ENCODE results near the gene PRND. TPM values are rescaled to one million over a fixed set of nuclear protein-coding genes. Genes with fewer than 3 reads are reported as not detected.

The PRND gene
- total and polyA plus RNA-seq, 2 of the 4 experiments (the other 2 are of a cell fraction): not detected

- H2AFZ ChIP-seq (replicated peaks; ENCODE audit: low read length, poor library complexity): no peak overlapping the region
- H3K36me3 ChIP-seq (ENCODE audit: control insufficient read depth, insufficient read depth, low read length): no peaks in the 10 kb centered on the region
- no peaks in the 10 kb centered on the region for H4K20me1 ChIP-seq (ENCODE audit: insufficient read depth, low read length)
- H4K91ac ChIP-seq (ENCODE audit: insufficient read depth, low read depth, low read length): no peak overlapping the region
- no peaks in the 10 kb centered on the region for H3K79me1 ChIP-seq (ENCODE audit: low read depth in 1 of 2, low read length in 2 of 2)
- no peak overlapping the region for H3K56ac ChIP-seq (ENCODE audit: extremely low read depth, insufficient read depth, low read length)
- 0 out of 2 replicates have a peak, but pooled peaks cover 4% of the 10 kb centered on the region for H3K9me1 ChIP-seq (ENCODE audit: insufficient read depth, low read length)
- no peak overlapping the region for H4K5ac ChIP-seq (ENCODE audit: low read depth, low read length)
- H3K9me3 ChIP-seq (ENCODE audit: control insufficient read depth, insufficient read depth, low read length): peaks cover 10% of the 10 kb centered on the region
- H2BK15ac ChIP-seq (ENCODE audit: low read depth, low read length): no peak overlapping the region
- H3K18ac ChIP-seq (ENCODE audit: low read depth, low read length): no peak overlapping the region
- no peak overlapping the region for H3K4me3 ChIP-seq (ENCODE audit: insufficient read depth, low read depth, low read length)
- H3K14ac ChIP-seq (replicated peaks; ENCODE audit: low read depth, low read length): no peak overlapping the region
- BruUV-seq (replicated peaks): no TSS peak
- ChIA-PET POLR2A (ENCODE audit: unreplicated experiment) (no interaction called here), CTCF (no interaction called here)
- DNase-seq (no peak), ATAC-seq (ENCODE audit: low read depth) (no peak)
- H3K4me2 ChIP-seq (ENCODE audit: low read depth, low read length): no peak overlapping the region
- H3K4ac ChIP-seq (ENCODE audit: low read depth, low read length): no peak overlapping the region
- intact Hi-C loops (cut with micrococcal nuclease): no loop called here
- 89% methylated on average over 12 of the region's 21 CpGs; no CpG with 5 or more reads in 1 of the 2 experiments for WGBS, 2 experiments (ENCODE audit: extremely low coverage in 2 of 2, insufficient read length in 1 of 2)
- H3K27me3 ChIP-seq (ENCODE audit: control insufficient read depth, insufficient read depth, low read length): no peaks in the 10 kb centered on the region
- no peak overlapping the region for H2BK5ac ChIP-seq (ENCODE audit: low read depth, low read length, poor library complexity, severe bottlenecking)
- no peak overlapping the region for H2AK5ac ChIP-seq (ENCODE audit: low read depth, low read length)
- no peak overlapping the region for H3K9ac ChIP-seq (ENCODE audit: low read depth, low read length)
- H2BK120ac ChIP-seq (ENCODE audit: low read depth, low read length): no peak overlapping the region
- H2BK20ac ChIP-seq (ENCODE audit: low read depth, low read length): no peak overlapping the region
- no peak overlapping the region for H4K8ac ChIP-seq (ENCODE audit: low read depth in 2 of 2, low read length in 2 of 2)
- in situ Hi-C loops (cut with MboI; ENCODE audit: low sequenced_read_pairs): no loop called here
- H2AK9ac ChIP-seq (replicated peaks; ENCODE audit: low read depth, low read length, poor library complexity): no peak overlapping the region
- H3K27ac ChIP-seq (ENCODE audit: insufficient read depth, low read length): no peak overlapping the region
- no peak overlapping the region for H3K23ac ChIP-seq (ENCODE audit: low read depth, low read length)
- no peaks in the 10 kb centered on the region for H3K4me1 ChIP-seq (ENCODE audit: control insufficient read depth, insufficient read depth, low read length)
- TF ChIP-seq MAFK (IDR thresholded peaks at IDR 0.05; ENCODE audit: low read depth, low read length): 0 out of 2 replicates have a peak, but pooled peaks have one; percentile 10
- TF ChIP-seq FOS (IDR thresholded peaks at IDR 0.05; ENCODE audit: low read depth, low read length): no peak
- dilution Hi-C loops (cut with HindIII; ENCODE audit: low sequenced_read_pairs, unreplicated experiment): no loop called here
Measured at GRCh38 chr20:4775322-4776078, 53.8 kb downstream of the PRND start.

All from IMR-90 (cell line).